Measurements from ENCODE around the gene MUTYH.

Gene MUTYH

DNA sequence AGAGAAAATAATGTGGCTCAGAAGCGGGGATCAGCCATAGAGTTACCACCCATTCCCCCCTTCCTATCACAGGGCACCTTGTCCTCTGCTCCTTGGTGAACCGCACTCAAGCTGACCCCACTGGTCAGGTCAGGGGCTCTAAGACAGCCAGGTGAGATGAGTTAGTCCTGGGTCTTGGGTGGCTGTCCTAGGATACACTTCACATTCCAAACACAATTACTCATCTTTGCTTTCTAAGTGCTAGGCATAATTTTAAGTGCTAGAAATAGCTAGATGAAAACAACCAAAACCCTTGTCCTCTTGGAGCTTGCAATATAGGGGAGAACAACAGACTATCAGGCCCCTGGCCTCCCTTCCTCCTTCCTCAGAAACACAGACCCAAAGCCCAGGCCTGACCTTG lies 7.8 kb upstream of the MUTYH start:
- no peak overlapping the region for H2BK15ac ChIP-seq (ENCODE audit: low read length)
- no peak overlapping the region for H4K91ac ChIP-seq (ENCODE audit: low read depth, low read length, poor library complexity)

DNA sequence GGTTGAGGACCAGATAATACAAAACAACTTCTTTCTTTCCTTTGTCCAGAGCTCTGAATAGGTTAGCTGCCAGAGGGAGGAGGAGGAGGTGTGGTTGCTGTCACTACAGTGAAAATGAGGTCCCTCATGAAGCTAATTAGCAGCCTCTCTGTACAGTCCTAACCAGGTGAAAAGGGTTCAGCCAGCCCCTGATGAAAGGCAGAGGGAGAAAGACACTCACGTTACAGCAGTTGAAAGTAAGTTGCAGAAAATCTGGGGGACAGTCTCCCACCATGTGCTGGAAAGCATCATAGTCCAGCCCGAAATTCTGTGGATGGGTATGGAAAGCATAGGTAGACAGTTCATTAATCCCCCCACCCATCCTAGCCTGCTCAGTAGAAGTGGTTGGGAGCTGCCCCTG lies 6.2 kb upstream of the MUTYH start:
- no peak overlapping the region for H3K18ac ChIP-seq (ENCODE audit: low read length)
- H3K23ac ChIP-seq (ENCODE audit: low read depth, low read length, poor library complexity): no peak overlapping the region
- no peak for DNase-seq (ENCODE audit: low spot score)
- no peak overlapping the region for H2AFZ ChIP-seq (ENCODE audit: low read length)
- no peak overlapping the region for H3K4me2 ChIP-seq (ENCODE audit: insufficient read depth, low read length, poor library complexity, severe bottlenecking)
- H2BK12ac ChIP-seq (ENCODE audit: low read length): no peak overlapping the region
- no peak overlapping the region for H2BK5ac ChIP-seq (ENCODE audit: low read length)
- H3K9me3 ChIP-seq (replicated peaks in 1 of 2; ENCODE audit: control insufficient read depth in 2 of 2, insufficient read depth in 1 of 2, low read depth in 1 of 2, low read length in 2 of 2): no peaks in the 10 kb centered on the region
- H3K4ac ChIP-seq (ENCODE audit: low read length): no peak overlapping the region
- H3K27me3 ChIP-seq (ENCODE audit: control insufficient read depth in 3 of 3, insufficient read depth in 3 of 3, low read depth in 1 of 3, low read length in 3 of 3): peaks cover 0 to 6% (median 0%) of the 10 kb centered on the region in 3 experiments
- no peak overlapping the region for H2BK120ac ChIP-seq (ENCODE audit: low read depth, low read length)
- peaks cover 26 to 39% of the 10 kb centered on the region in 2 donors for H3K36me3 ChIP-seq (replicated peaks in 1 of 2; ENCODE audit: control insufficient read depth in 2 of 2, insufficient read depth in 2 of 2, low read length in 2 of 2)
- no peak overlapping the region for H3K27ac ChIP-seq (replicated peaks; ENCODE audit: low read length)
- H4K91ac ChIP-seq (ENCODE audit: low read depth, low read length, poor library complexity): no peak overlapping the region
- H3K4me1 ChIP-seq (ENCODE audit: control insufficient read depth in 2 of 2, insufficient read depth in 1 of 2, low read depth in 1 of 2, low read length in 2 of 2): peaks cover 0 to 5% of the 10 kb centered on the region in 2 donors
- no peak overlapping the region for H3K9ac ChIP-seq (ENCODE audit: low read depth, low read length, poor library complexity)
- no peak overlapping the region for H3K4me3 ChIP-seq (ENCODE audit: low read length in 2 of 2)
- H2BK15ac ChIP-seq (ENCODE audit: low read length): no peak overlapping the region
- no CpG with 5 or more reads among the region's 2 CpGs for WGBS, 2 donors (ENCODE audit: extremely low coverage in 2 of 2, insufficient read length in 2 of 2, insufficient replicate concordance in 1 of 2)
- no peak overlapping the region for H2AK5ac ChIP-seq (ENCODE audit: low read depth, low read length)
- H3K14ac ChIP-seq (ENCODE audit: low read length): no peak overlapping the region
- H3K79me1 ChIP-seq (ENCODE audit: low read depth, low read length): no peaks in the 10 kb centered on the region
- H4K8ac ChIP-seq (ENCODE audit: low read depth, low read length): no peak overlapping the region

More for the DNA sequence above, 7.8 kb upstream of the MUTYH start:
- Histone ChIP-seq H3K23ac (ENCODE audit: low read depth, low read length, poor library complexity) (no peak overlapping the region), H4K8ac (ENCODE audit: low read depth, low read length) (no peak overlapping the region), H2AFZ (ENCODE audit: low read length) (no peak overlapping the region), H2BK5ac (ENCODE audit: low read length) (no peak overlapping the region), H3K79me1 (ENCODE audit: low read depth, low read length) (no peaks in the 10 kb centered on the region), H3K4ac (ENCODE audit: low read length) (no peak overlapping the region), H3K4me3 (ENCODE audit: low read length in 2 of 2) (peak overlapping the region in 1 of 2 donors; percentile 3), H3K4me2 (ENCODE audit: insufficient read depth, low read length, poor library complexity, severe bottlenecking) (no peak overlapping the region), H2AK5ac (ENCODE audit: low read depth, low read length) (no peak overlapping the region), H2BK12ac (ENCODE audit: low read length) (no peak overlapping the region), H3K36me3 (replicated peaks in 1 of 2; ENCODE audit: control insufficient read depth in 2 of 2, insufficient read depth in 2 of 2, low read length in 2 of 2) (peaks cover 13 to 24% of the 10 kb centered on the region in 2 donors), H3K14ac (ENCODE audit: low read length) (no peak overlapping the region), H3K9me3 (replicated peaks in 1 of 2; ENCODE audit: control insufficient read depth in 2 of 2, insufficient read depth in 1 of 2, low read depth in 1 of 2, low read length in 2 of 2) (no peaks in the 10 kb centered on the region), H2BK120ac (ENCODE audit: low read depth, low read length) (no peak overlapping the region), H3K27me3 (ENCODE audit: control insufficient read depth in 3 of 3, insufficient read depth in 3 of 3, low read depth in 1 of 3, low read length in 3 of 3) (peaks cover 0 to 14% (median 0%) of the 10 kb centered on the region in 3 experiments), H3K27ac (replicated peaks; ENCODE audit: low read length) (no peak overlapping the region), H3K9ac (ENCODE audit: low read depth, low read length, poor library complexity) (no peak overlapping the region), H3K18ac (ENCODE audit: low read length) (no peak overlapping the region), H3K4me1 (ENCODE audit: control insufficient read depth in 2 of 2, insufficient read depth in 1 of 2, low read depth in 1 of 2, low read length in 2 of 2) (peaks cover 0 to 5% of the 10 kb centered on the region in 2 donors)
- DNase-seq (ENCODE audit: low spot score): no peak
- WGBS, 2 donors (ENCODE audit: extremely low coverage in 2 of 2, insufficient read length in 2 of 2, insufficient replicate concordance in 1 of 2): no CpG with 5 or more reads among the region's 2 CpGs

DNA sequence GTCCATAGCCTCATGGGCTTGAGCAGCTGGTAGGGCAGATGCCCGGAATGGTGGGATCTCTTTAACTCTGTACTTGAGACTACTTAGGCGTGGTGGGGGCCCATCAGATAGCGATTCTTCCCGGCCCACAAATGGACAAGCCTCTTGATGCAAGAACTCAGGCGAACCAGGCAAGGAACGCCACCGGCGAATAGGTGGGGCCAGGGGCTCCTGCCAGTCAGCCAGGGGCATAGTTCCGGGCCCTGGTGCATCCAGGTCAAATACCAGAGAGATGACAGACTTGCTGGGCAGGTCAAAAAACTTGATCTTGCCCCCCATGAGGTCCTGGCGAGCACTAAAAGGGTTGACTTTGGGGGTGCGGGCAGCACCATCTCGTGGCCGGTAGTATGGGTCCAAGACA lies 4.8 kb upstream of the MUTYH start:
- no peak for DNase-seq (ENCODE audit: low spot score)
- Histone ChIP-seq H3K9me3 (replicated peaks in 1 of 2; ENCODE audit: control insufficient read depth in 2 of 2, insufficient read depth in 1 of 2, low read depth in 1 of 2, low read length in 2 of 2) (no peaks in the 10 kb centered on the region), H3K9ac (ENCODE audit: low read depth, low read length, poor library complexity) (no peak overlapping the region), H2BK5ac (ENCODE audit: low read length) (no peak overlapping the region), H3K4me2 (ENCODE audit: insufficient read depth, low read length, poor library complexity, severe bottlenecking) (no peak overlapping the region), H3K18ac (ENCODE audit: low read length) (no peak overlapping the region), H3K4me1 (ENCODE audit: control insufficient read depth in 2 of 2, insufficient read depth in 1 of 2, low read depth in 1 of 2, low read length in 2 of 2) (peaks cover 8 to 10% of the 10 kb centered on the region in 2 donors), H3K4ac (ENCODE audit: low read length) (no peak overlapping the region), H2BK15ac (ENCODE audit: low read length) (no peak overlapping the region), H3K27ac (replicated peaks; ENCODE audit: low read length) (no peak overlapping the region), H3K36me3 (replicated peaks in 1 of 2; ENCODE audit: control insufficient read depth in 2 of 2, insufficient read depth in 2 of 2, low read length in 2 of 2) (peaks cover 26 to 47% of the 10 kb centered on the region in 2 donors), H2AK5ac (ENCODE audit: low read depth, low read length) (no peak overlapping the region), H4K91ac (ENCODE audit: low read depth, low read length, poor library complexity) (no peak overlapping the region), H3K4me3 (ENCODE audit: low read length in 2 of 2) (no peak overlapping the region), H3K14ac (ENCODE audit: low read length) (no peak overlapping the region), H3K23ac (ENCODE audit: low read depth, low read length, poor library complexity) (no peak overlapping the region), H2AFZ (ENCODE audit: low read length) (no peak overlapping the region), H3K27me3 (ENCODE audit: control insufficient read depth in 3 of 3, insufficient read depth in 3 of 3, low read depth in 1 of 3, low read length in 3 of 3) (no peaks in the 10 kb centered on the region), H2BK12ac (ENCODE audit: low read length) (no peak overlapping the region), H3K79me1 (ENCODE audit: low read depth, low read length) (peaks cover 4% of the 10 kb centered on the region), H4K8ac (ENCODE audit: low read depth, low read length) (no peak overlapping the region), H2BK120ac (ENCODE audit: low read depth, low read length) (no peak overlapping the region)
- no CpG with 5 or more reads among the region's 13 CpGs for WGBS, 2 donors (ENCODE audit: extremely low coverage in 2 of 2, insufficient read length in 2 of 2, insufficient replicate concordance in 1 of 2)

DNA sequence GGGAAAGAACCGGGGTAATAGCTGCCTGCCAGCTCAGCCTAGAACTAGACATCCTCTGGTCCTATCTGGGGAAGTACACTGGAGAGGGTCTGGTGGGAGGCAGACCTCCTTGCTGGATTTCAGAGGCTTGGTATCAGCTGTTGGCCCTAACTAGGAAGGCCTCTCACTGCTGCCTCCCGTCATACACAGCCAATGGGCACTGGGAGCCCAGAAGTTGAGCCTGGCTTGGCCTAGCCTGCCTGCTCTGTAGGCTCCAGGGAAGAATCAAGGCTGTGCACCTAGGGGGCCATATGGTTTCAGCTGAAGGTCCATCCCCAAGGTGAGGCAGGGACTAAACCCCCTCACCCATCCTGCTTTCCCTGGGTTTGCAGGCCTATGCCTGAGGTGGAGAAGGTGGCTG lies 4.3 kb upstream of the MUTYH start:
- Histone ChIP-seq H3K4me1 (ENCODE audit: control insufficient read depth in 2 of 2, insufficient read depth in 1 of 2, low read depth in 1 of 2, low read length in 2 of 2) (peaks cover 8 to 10% of the 10 kb centered on the region in 2 donors), H3K36me3 (replicated peaks in 1 of 2; ENCODE audit: control insufficient read depth in 2 of 2, insufficient read depth in 2 of 2, low read length in 2 of 2) (peaks cover 26 to 47% of the 10 kb centered on the region in 2 donors), H3K9ac (ENCODE audit: low read depth, low read length, poor library complexity) (no peak overlapping the region), H3K4me2 (ENCODE audit: insufficient read depth, low read length, poor library complexity, severe bottlenecking) (no peak overlapping the region), H3K14ac (ENCODE audit: low read length) (no peak overlapping the region), H2BK120ac (ENCODE audit: low read depth, low read length) (no peak overlapping the region), H3K9me3 (replicated peaks in 1 of 2; ENCODE audit: control insufficient read depth in 2 of 2, insufficient read depth in 1 of 2, low read depth in 1 of 2, low read length in 2 of 2) (no peaks in the 10 kb centered on the region), H4K8ac (ENCODE audit: low read depth, low read length) (no peak overlapping the region), H2BK12ac (ENCODE audit: low read length) (no peak overlapping the region), H3K18ac (ENCODE audit: low read length) (no peak overlapping the region), H2BK5ac (ENCODE audit: low read length) (no peak overlapping the region), H3K27me3 (ENCODE audit: control insufficient read depth in 3 of 3, insufficient read depth in 3 of 3, low read depth in 1 of 3, low read length in 3 of 3) (no peaks in the 10 kb centered on the region), H2AFZ (ENCODE audit: low read length) (no peak overlapping the region), H3K23ac (ENCODE audit: low read depth, low read length, poor library complexity) (no peak overlapping the region), H3K4ac (ENCODE audit: low read length) (no peak overlapping the region), H3K79me1 (ENCODE audit: low read depth, low read length) (peaks cover 4% of the 10 kb centered on the region), H4K91ac (ENCODE audit: low read depth, low read length, poor library complexity) (no peak overlapping the region), H2AK5ac (ENCODE audit: low read depth, low read length) (no peak overlapping the region), H3K27ac (replicated peaks; ENCODE audit: low read length) (no peak overlapping the region), H3K4me3 (ENCODE audit: low read length in 2 of 2) (no peak overlapping the region), H2BK15ac (ENCODE audit: low read length) (no peak overlapping the region)
- no CpG with 5 or more reads among the region's 2 CpGs for WGBS, 2 donors (ENCODE audit: extremely low coverage in 2 of 2, insufficient read length in 2 of 2, insufficient replicate concordance in 1 of 2)
- no peak for DNase-seq (ENCODE audit: low spot score)

Measured in neuronal stem cell (in vitro differentiated cells).